AG09319 (cell line): ENCODE results near the gene ZNF341.

Source experiments
- DNase-seq: peaks from one replicate; pipeline ENCODE4 v3.0.0-alpha.2; 2010; ENCODE audit warnings: low read depth; ENCODE audit errors: extremely low read depth
- TF ChIP-seq, protein P1 (sequence below): IDR thresholded peaks from 2 replicates; pipeline ENCODE4 v1.5.1; 2011; ENCODE audit warnings: low read depth, mild to moderate bottlenecking, inconsistent platforms, low read length, moderate library complexity

The ZNF341 gene

DNA sequence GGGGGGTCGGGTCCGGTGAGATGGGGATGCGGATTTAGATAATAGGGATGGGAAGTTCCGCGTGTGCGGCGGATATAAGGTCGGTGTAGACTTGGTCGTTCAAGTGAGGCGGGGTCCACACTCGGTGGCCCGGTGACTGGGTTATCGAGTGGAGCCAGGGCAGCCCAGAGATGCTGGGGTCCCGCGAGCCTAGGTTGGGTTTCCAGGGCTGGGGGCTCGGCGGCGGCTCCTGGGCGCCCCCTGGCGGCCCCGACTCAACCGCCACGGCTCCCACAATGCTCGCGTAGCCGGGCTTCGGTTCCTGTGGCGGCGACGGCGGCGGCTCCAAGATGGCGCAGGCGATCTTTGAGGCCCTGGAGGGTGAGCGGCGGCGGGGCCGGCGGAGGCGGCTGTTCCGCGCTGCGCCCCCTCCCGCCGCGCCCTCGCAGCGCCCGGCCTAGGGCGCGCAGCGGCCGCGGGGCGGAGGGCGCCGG lies at the start of gene ZNF341:
Gene ZNF341, plus strand, starts transcription at position 304 of the 473 bp plus-strand sequence. Its CDS starts 26 bp downstream, at position 330.
- TF ChIP-seq, protein P1, sequence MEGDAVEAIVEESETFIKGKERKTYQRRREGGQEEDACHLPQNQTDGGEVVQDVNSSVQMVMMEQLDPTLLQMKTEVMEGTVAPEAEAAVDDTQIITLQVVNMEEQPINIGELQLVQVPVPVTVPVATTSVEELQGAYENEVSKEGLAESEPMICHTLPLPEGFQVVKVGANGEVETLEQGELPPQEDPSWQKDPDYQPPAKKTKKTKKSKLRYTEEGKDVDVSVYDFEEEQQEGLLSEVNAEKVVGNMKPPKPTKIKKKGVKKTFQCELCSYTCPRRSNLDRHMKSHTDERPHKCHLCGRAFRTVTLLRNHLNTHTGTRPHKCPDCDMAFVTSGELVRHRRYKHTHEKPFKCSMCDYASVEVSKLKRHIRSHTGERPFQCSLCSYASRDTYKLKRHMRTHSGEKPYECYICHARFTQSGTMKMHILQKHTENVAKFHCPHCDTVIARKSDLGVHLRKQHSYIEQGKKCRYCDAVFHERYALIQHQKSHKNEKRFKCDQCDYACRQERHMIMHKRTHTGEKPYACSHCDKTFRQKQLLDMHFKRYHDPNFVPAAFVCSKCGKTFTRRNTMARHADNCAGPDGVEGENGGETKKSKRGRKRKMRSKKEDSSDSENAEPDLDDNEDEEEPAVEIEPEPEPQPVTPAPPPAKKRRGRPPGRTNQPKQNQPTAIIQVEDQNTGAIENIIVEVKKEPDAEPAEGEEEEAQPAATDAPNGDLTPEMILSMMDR, result peak; percentile 68
- peak; percentile 67 for DNase-seq

- DNase-seq, result no peak
- TF ChIP-seq, protein P1, result no peak
These were observed 47.1 kb upstream of the ZNF341 start for GRCh38 chr20:33684533-33685327.

DNA sequence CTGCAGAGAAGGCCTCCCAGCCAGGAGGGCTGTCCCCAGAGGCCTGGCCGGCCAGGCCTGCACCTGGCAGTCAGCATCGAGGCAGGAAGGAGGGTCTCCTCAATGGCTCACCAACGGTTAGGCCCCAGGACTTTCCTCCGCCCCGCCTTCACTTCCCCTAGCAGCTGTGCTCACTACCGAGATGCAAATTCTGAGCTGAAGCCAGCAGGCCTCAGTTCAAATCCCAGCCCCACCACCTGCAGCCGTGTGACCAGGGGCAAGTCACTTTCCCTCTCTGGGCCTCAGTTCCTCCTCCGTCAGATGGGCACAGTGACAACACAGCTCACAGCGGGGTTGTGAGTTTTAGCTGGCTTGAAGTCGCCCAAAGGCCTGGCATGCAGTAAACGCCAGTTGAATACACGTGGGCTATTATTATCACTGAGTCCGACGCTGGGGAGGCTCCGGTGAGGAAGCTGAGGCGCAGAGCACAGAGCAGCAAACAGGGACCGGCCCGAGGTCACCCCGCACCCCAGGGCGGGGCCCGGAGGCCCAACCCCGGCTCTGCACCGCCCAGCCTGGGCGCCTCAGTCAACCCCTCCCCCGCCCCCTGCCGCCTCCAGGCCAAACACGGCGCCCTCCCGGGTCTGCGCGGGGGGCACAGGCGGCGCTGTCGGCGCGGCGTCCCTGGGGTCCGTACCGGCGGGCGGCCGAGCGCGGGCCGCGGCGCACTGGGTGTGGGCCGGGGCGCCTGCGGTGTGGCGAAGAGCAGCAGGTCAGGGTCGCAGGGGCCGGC lies 46.3 kb upstream of the ZNF341 start:
- TF ChIP-seq, protein P1, result no peak
- no peak for DNase-seq

DNA sequence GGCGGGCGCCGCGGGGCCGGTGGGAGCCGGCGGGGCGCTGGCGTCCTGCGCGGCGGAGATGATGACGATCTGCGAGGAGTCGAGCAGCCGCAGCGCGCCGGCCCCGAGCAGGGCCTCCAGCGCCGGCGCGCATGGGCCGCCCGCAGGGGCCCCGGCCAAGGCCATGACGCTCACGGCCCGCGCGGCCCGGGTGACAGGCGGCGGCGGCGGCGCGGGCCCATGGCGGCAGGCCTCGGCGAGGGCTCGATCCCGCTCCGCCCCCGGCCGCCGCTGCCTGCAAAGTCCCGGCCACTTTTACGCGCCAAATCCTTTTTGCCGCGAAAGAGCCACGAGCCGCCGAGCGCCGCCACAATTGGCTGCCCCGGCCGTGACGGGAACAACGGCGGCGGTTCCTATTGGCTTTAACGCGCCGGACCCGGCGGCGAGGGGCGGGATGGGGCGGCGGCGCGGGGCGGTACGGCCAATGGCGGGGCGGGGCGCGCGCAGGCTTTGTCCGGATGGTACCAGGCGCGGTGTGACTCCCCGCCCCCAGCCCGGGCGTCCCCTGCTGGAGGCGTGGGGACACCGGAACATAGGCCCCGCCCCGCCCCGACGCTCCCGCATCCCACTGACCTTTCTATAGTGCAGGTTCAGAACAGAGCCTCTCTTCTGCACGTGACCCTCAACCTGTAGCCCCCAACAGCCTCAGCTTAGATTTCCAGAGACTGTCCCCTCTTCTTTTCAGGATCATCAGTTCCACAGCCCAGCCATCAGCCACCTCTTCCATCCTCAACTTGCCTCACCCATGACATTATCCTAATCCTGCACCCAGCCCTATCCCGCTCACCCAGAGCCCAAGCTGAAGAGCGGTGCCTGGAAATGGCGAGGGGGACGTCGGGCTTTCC lies 45.5 kb upstream of the ZNF341 start, which contains the start of gene E2F1:
Gene E2F1, minus strand, starts transcription at position 286 of the 884 bp plus-strand sequence. Its CDS starts 121 bp downstream, at position 165.
- DNase-seq, result peak; percentile 65
- TF ChIP-seq, protein P1, result peak; percentile 27

GRCh38 chr20:33686984-33687366 lies 44.8 kb upstream of the ZNF341 start:
- DNase-seq, result no peak
- TF ChIP-seq, protein P1, result no peak

DNA sequence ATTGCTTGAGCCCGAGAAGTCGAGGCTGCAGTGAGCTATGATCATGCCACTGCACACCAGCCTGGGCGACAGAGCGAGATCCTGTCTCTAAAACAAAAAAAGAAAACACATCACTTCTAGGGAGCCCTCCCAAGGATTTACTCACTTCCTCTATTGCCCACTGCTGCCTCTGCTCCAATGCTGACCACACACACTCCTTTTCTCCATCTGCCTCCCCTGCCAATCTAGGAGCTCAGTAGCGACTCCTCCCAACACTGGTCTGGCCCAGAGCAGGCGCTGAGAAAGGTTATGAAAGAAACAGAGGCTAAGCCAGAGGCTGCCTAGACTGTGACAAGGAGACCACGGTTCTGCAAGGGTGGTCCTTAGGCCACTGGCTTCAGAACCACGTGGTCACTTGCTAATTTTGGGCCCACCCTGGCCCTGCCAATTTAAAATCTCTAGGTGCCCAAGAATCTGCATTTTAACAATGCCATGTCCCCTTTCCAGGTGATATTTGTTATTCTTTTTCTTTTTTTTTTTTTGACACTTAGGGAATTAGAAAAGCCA lies 44.4 kb upstream of the ZNF341 start:
- TF ChIP-seq, protein P1, result no peak
- no peak for DNase-seq
